Measurements from ENCODE around the gene PAK6.
A peak's percentile ranks its signal among the peaks of the same experiment; 100 is the strongest.

PAK6 gene

DNA sequence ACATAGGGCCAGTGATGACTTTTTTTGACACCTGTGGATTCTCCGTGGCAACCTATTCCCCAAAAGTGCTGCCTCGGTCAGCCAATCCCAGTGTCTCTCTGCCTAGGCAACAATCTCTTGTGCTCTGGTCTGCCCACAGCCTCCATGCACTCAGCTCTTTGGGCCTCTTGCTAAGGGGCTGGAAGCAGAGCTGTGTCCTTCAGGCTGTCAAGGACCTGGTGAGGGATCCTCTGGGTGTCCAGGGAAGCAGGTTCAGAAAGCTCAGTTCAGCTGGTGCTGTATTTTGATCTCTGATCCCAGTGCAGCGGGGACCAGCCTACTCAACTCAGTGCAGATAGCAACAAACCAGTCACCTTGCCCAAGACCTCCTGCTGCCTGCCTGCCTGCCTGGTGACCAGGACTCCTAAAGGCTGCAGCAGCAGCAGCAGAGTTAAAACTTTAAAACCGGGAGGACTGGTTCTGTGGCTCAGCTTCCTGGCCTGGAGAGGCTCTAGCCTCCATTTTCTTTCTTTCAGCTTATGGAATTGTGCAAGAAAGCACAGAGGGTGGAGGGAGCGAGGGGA, 6.2 kb downstream of the PAK6 start:
- peaks cover 14% of the 10 kb centered on the region for H3K4me1 ChIP-seq (ENCODE audit: control insufficient read depth, insufficient read depth, low read depth, low read length)
- H3K27me3 ChIP-seq (ENCODE audit: control insufficient read depth in 1 of 2, insufficient read depth in 1 of 2, low read length in 2 of 2) = peaks cover 0 to 41% of the 10 kb centered on the region in 2 experiments
- H3K4me2 ChIP-seq (ENCODE audit: low read length, poor library complexity, severe bottlenecking) = no peak overlapping the region
- no peak overlapping the region for H2BK5ac ChIP-seq (ENCODE audit: low read depth, low read length, poor library complexity, severe bottlenecking)
- H2BK15ac ChIP-seq (ENCODE audit: low read depth, poor library complexity, severe bottlenecking) = no peak overlapping the region
- no peaks in the 10 kb centered on the region for H3K79me1 ChIP-seq (replicated peaks; ENCODE audit: low read length, poor library complexity, severe bottlenecking)
- DNase-seq = no peak
- no peak overlapping the region for H3K18ac ChIP-seq (ENCODE audit: low read depth in 1 of 2, low read length in 2 of 2)
- no peak overlapping the region for H3K4me3 ChIP-seq (ENCODE audit: insufficient read depth in 1 of 2, low read depth in 1 of 2, low read length in 2 of 2)
- no peak overlapping the region for H3K23ac ChIP-seq (ENCODE audit: low read length in 2 of 2)
- H2BK12ac ChIP-seq (ENCODE audit: low read length in 2 of 2) = no peak overlapping the region
- H4K8ac ChIP-seq (ENCODE audit: low read length) = no peak overlapping the region
- no peak overlapping the region for H3K9ac ChIP-seq (ENCODE audit: low read length)
- no peak overlapping the region for H3K14ac ChIP-seq (ENCODE audit: low read length in 2 of 2)
- no peak overlapping the region for H2AK5ac ChIP-seq (ENCODE audit: low read length, severe bottlenecking)
- no peaks in the 10 kb centered on the region for H3K36me3 ChIP-seq (ENCODE audit: control insufficient read depth in 1 of 2, insufficient read depth in 2 of 2, low read depth in 1 of 2, low read length in 2 of 2)
- H4K91ac ChIP-seq (ENCODE audit: low read length) = no peak overlapping the region
- H3K9me3 ChIP-seq (ENCODE audit: control insufficient read depth, low read length) = no peaks in the 10 kb centered on the region
- no peak overlapping the region for H3K4ac ChIP-seq (ENCODE audit: low read depth in 1 of 2, low read length in 2 of 2)
- no peak overlapping the region for H2BK120ac ChIP-seq (ENCODE audit: low read depth, low read length)
- H3K27ac ChIP-seq (ENCODE audit: low read length, poor library complexity, severe bottlenecking) = no peak overlapping the region
- 85% methylated on average over 5 of the region's 5 CpGs for WGBS
- no peak overlapping the region for H2AFZ ChIP-seq (ENCODE audit: low read depth, low read length)

DNA sequence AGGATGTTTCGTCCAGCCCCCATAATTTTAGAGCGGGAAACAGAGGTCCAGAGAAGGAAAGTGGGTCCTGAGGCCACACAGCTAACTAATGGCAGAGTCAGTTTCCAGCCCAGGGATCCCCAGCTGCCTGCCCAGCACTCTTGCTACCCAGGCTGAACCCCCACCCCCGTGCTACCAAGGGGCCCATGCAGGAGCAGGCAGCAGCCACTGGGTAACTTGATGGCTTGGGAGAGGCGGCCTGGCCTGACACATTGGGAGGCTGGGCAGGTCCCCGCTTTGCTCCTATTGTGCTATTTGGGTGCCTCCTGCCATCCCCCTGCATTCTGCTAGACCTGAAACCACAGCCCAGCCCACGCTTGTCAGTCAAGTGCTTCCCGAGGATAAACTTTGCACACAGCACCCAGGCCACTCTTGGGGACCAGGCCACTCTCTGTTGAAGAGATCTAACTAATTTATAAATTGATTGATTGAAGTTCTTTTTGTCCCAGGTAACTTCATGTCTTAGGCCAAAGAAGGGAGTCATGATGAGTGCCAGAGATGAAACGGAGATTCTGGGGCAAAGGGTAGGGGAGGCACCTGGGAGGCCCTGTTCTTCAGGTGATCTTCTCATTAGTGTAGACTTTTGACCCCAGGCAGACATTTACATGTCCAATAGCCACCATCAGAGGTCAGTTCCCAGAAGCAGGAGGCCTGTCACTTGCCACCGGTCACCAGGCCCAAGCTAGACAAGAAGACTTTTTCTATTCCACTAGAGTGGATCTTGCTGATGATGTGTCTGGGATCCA, 7.0 kb downstream of the PAK6 start:
- H3K36me3 ChIP-seq (ENCODE audit: control insufficient read depth in 1 of 2, insufficient read depth in 2 of 2, low read depth in 1 of 2, low read length in 2 of 2) = no peaks in the 10 kb centered on the region
- no peak overlapping the region for H3K4me2 ChIP-seq (ENCODE audit: low read length, poor library complexity, severe bottlenecking)
- no peak overlapping the region for H2BK12ac ChIP-seq (ENCODE audit: low read length in 2 of 2)
- no peak overlapping the region for H2BK15ac ChIP-seq (ENCODE audit: low read depth, poor library complexity, severe bottlenecking)
- H3K4me3 ChIP-seq (ENCODE audit: insufficient read depth in 1 of 2, low read depth in 1 of 2, low read length in 2 of 2) = no peak overlapping the region
- no peaks in the 10 kb centered on the region for H3K79me1 ChIP-seq (replicated peaks; ENCODE audit: low read length, poor library complexity, severe bottlenecking)
- H3K23ac ChIP-seq (ENCODE audit: low read length in 2 of 2) = no peak overlapping the region
- H4K8ac ChIP-seq (ENCODE audit: low read length) = no peak overlapping the region
- no peak overlapping the region for H2BK120ac ChIP-seq (ENCODE audit: low read depth, low read length)
- H3K4me1 ChIP-seq (ENCODE audit: control insufficient read depth, insufficient read depth, low read depth, low read length) = peaks cover 9% of the 10 kb centered on the region
- H4K91ac ChIP-seq (ENCODE audit: low read length) = peak overlapping the region; percentile 47
- no peaks in the 10 kb centered on the region for H3K9me3 ChIP-seq (ENCODE audit: control insufficient read depth, low read length)
- no peak overlapping the region for H3K9ac ChIP-seq (ENCODE audit: low read length)
- 93% methylated on average over 6 of the region's 9 CpGs for WGBS
- no peak overlapping the region for H3K4ac ChIP-seq (ENCODE audit: low read depth in 1 of 2, low read length in 2 of 2)
- no peak overlapping the region for H2AK5ac ChIP-seq (ENCODE audit: low read length, severe bottlenecking)
- no peak for DNase-seq
- H3K27me3 ChIP-seq (ENCODE audit: control insufficient read depth in 1 of 2, insufficient read depth in 1 of 2, low read length in 2 of 2) = peaks cover 0 to 42% of the 10 kb centered on the region in 2 experiments
- no peak overlapping the region for H3K18ac ChIP-seq (ENCODE audit: low read depth in 1 of 2, low read length in 2 of 2)
- H2BK5ac ChIP-seq (ENCODE audit: low read depth, low read length, poor library complexity, severe bottlenecking) = no peak overlapping the region
- H3K14ac ChIP-seq (ENCODE audit: low read length in 2 of 2) = no peak overlapping the region
- H2AFZ ChIP-seq (ENCODE audit: low read depth, low read length) = no peak overlapping the region
- no peak overlapping the region for H3K27ac ChIP-seq (ENCODE audit: low read length, poor library complexity, severe bottlenecking)

DNA sequence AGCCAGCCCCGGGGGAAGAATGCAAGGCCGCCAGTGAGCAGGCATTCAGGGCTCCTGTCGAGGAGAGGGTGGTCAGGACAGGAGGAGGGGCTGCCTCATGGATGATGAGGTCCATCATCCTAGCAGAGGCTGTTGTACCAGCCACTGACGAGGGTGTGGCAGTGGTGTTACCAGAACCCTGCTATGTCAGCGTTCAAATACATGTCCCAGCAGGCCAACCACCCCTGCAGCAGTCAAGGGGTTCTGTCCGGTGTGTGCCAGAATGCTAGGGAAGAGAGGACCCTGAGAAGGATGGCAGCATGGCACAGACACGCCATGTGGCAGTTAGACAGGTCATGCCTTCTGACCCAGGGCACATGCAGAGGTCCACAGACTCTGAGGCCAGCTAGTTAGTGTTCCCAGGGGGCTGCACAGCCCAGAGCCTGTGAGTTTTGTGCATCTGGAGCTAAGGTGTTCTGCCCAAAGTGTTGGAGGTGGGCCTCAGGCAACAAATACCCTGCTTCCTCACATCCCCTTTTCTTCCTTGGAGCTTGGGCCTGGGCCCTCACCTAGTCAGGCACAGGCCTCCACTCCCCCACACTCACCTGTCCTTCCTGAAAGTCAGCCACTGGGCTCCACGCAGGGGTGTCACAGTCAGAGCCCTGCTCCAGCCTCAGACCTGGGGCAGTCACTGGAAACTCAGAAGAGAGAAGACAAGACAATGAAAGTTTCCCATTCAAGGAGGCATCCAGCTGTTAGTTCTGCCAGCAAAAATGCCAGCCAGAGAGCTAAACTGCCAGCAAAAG, 7.8 kb downstream of the PAK6 start:
- DNase-seq = no peak
- H3K14ac ChIP-seq (ENCODE audit: low read length in 2 of 2) = no peak overlapping the region
- H2BK15ac ChIP-seq (ENCODE audit: low read depth, poor library complexity, severe bottlenecking) = no peak overlapping the region
- no peak overlapping the region for H3K9ac ChIP-seq (ENCODE audit: low read length)
- H3K4ac ChIP-seq (ENCODE audit: low read depth in 1 of 2, low read length in 2 of 2) = no peak overlapping the region
- no peak overlapping the region for H3K4me2 ChIP-seq (ENCODE audit: low read length, poor library complexity, severe bottlenecking)
- no peak overlapping the region for H3K4me3 ChIP-seq (ENCODE audit: insufficient read depth in 1 of 2, low read depth in 1 of 2, low read length in 2 of 2)
- peak overlapping the region; percentile 11 for H4K91ac ChIP-seq (ENCODE audit: low read length)
- H3K27ac ChIP-seq (ENCODE audit: low read length, poor library complexity, severe bottlenecking) = no peak overlapping the region
- 91% methylated on average over 8 of the region's 8 CpGs for WGBS
- H3K79me1 ChIP-seq (replicated peaks; ENCODE audit: low read length, poor library complexity, severe bottlenecking) = no peaks in the 10 kb centered on the region
- H3K9me3 ChIP-seq (ENCODE audit: control insufficient read depth, low read length) = no peaks in the 10 kb centered on the region
- H2BK120ac ChIP-seq (ENCODE audit: low read depth, low read length) = no peak overlapping the region
- no peak overlapping the region for H2BK12ac ChIP-seq (ENCODE audit: low read length in 2 of 2)
- peaks cover 0 to 46% of the 10 kb centered on the region in 2 experiments for H3K27me3 ChIP-seq (ENCODE audit: control insufficient read depth in 1 of 2, insufficient read depth in 1 of 2, low read length in 2 of 2)
- H2AK5ac ChIP-seq (ENCODE audit: low read length, severe bottlenecking) = no peak overlapping the region
- H2AFZ ChIP-seq (ENCODE audit: low read depth, low read length) = no peak overlapping the region
- H3K36me3 ChIP-seq (ENCODE audit: control insufficient read depth in 1 of 2, insufficient read depth in 2 of 2, low read depth in 1 of 2, low read length in 2 of 2) = no peaks in the 10 kb centered on the region
- H3K4me1 ChIP-seq (ENCODE audit: control insufficient read depth, insufficient read depth, low read depth, low read length) = peaks cover 11% of the 10 kb centered on the region
- H3K23ac ChIP-seq (ENCODE audit: low read length in 2 of 2) = no peak overlapping the region
- H3K18ac ChIP-seq (ENCODE audit: low read depth in 1 of 2, low read length in 2 of 2) = no peak overlapping the region
- H2BK5ac ChIP-seq (ENCODE audit: low read depth, low read length, poor library complexity, severe bottlenecking) = no peak overlapping the region
- H4K8ac ChIP-seq (ENCODE audit: low read length) = no peak overlapping the region

DNA sequence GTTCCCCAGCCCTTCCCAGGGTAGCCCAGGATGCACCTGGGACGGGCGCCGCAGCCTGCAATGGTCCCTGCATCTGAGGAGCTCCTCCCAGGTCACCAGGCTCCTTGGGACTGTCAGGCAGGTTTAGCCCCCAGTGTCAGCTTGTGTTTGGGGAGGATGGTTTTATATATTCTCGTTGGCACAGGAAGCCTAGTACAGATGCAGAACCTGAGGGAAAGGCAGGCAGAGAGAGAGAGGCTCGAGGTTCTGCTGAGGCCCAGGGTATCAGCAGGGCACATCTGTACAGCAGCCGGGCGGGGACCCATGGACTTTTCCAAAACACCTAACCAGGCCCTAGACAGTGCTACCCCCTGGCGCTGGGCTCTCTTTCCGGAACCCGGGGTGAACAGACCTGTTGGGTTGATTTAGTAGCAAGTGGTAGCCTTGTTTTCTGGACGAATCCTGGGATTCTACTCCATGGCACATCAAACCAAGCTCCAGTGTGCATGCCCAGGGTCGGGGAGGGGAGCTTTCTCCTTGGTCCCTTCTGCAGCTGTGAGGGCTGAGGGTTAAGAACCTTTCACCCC, 8.6 kb downstream of the PAK6 start:
- Histone ChIP-seq H3K9me3 (ENCODE audit: control insufficient read depth, low read length) (no peaks in the 10 kb centered on the region), H3K27me3 (ENCODE audit: control insufficient read depth in 1 of 2, insufficient read depth in 1 of 2, low read length in 2 of 2) (peaks cover 0 to 51% of the 10 kb centered on the region in 2 experiments), H3K18ac (ENCODE audit: low read depth in 1 of 2, low read length in 2 of 2) (no peak overlapping the region), H3K36me3 (ENCODE audit: control insufficient read depth in 1 of 2, insufficient read depth in 2 of 2, low read depth in 1 of 2, low read length in 2 of 2) (no peaks in the 10 kb centered on the region), H3K4ac (ENCODE audit: low read depth in 1 of 2, low read length in 2 of 2) (no peak overlapping the region), H2BK12ac (ENCODE audit: low read length in 2 of 2) (no peak overlapping the region), H3K23ac (ENCODE audit: low read length in 2 of 2) (no peak overlapping the region), H4K91ac (ENCODE audit: low read length) (no peak overlapping the region), H3K27ac (ENCODE audit: low read length, poor library complexity, severe bottlenecking) (no peak overlapping the region), H2BK15ac (ENCODE audit: low read depth, poor library complexity, severe bottlenecking) (no peak overlapping the region), H3K79me1 (replicated peaks; ENCODE audit: low read length, poor library complexity, severe bottlenecking) (no peaks in the 10 kb centered on the region), H2AFZ (ENCODE audit: low read depth, low read length) (no peak overlapping the region), H4K8ac (ENCODE audit: low read length) (no peak overlapping the region), H3K4me2 (ENCODE audit: low read length, poor library complexity, severe bottlenecking) (no peak overlapping the region), H2BK5ac (ENCODE audit: low read depth, low read length, poor library complexity, severe bottlenecking) (no peak overlapping the region), H3K14ac (ENCODE audit: low read length in 2 of 2) (no peak overlapping the region), H2AK5ac (ENCODE audit: low read length, severe bottlenecking) (no peak overlapping the region), H3K4me3 (ENCODE audit: insufficient read depth in 1 of 2, low read depth in 1 of 2, low read length in 2 of 2) (no peak overlapping the region), H3K9ac (ENCODE audit: low read length) (no peak overlapping the region), H3K4me1 (ENCODE audit: control insufficient read depth, insufficient read depth, low read depth, low read length) (peaks cover 17% of the 10 kb centered on the region), H2BK120ac (ENCODE audit: low read depth, low read length) (no peak overlapping the region)
- WGBS = 93% methylated on average over 10 of the region's 12 CpGs
- DNase-seq = no peak

All from mesenchymal stem cell (in vitro differentiated cells and primary cell).